Measurements from ENCODE around the gene SH3BP2. TPM values are rescaled to one million over a fixed set of nuclear protein-coding genes. Genes with fewer than 3 reads are reported as not detected.
A peak's percentile ranks its signal among the peaks of the same experiment; 100 is the strongest.

The SH3BP2 gene
- polyA plus RNA-seq, 1 donor from 2014 or later: 22.7 TPM

DNA sequence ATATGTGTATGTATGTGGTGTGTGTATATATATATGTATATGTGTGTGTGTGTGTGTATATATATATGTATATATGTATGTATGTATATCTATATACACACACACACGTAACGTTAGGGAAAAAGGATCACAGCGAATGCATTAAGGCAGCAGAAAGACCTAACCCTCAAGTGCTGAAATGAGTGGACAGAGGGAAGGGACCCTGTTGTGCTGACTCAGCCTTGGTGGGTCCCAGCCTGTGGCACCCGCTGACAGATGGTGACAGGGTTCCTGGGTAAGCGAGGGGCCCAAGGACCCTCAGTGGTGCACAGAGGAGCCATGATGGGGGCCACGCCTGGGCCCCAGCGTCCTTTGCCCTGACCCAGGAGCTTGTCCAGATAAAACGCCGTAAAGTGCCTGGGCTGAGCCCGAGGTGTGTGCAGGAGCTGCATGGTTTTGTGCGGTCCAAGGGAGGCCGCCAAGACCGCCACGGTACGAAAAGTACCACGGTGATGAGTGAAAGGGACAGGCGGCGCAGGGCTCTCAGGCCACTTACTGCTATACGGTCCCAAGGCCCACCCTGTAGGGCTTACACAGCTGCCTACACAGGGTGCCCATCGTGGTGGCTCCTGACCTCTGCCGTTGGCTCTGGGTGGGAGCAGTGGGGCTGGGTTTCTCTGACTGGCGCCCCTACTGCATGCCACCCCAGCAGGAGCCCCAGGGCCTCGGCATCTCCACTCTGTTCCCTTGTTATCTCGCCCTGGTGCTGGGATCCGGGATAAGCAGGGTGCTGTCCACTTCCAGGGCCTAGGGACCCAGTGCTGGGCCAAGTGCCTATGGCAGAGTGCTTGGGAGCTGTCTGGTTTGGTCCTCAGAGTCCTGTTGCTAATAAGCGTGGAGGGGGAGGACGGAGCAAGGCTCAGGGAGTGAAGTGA is 10.0 kb downstream of the SH3BP2 start:
- Mint-ChIP-seq H3K27ac (peak overlapping the region in 1 of 3 donors; percentile 35), H3K27me3 (peaks cover 2% of the 10 kb centered on the region), H3K36me3 (peaks cover 2% of the 10 kb centered on the region), H3K4me1 (peaks cover 36 to 52% (median 48%) of the 10 kb centered on the region in 3 donors), H3K9me3 (no peaks in the 10 kb centered on the region), H3K4me3 (no peak overlapping the region)

DNA sequence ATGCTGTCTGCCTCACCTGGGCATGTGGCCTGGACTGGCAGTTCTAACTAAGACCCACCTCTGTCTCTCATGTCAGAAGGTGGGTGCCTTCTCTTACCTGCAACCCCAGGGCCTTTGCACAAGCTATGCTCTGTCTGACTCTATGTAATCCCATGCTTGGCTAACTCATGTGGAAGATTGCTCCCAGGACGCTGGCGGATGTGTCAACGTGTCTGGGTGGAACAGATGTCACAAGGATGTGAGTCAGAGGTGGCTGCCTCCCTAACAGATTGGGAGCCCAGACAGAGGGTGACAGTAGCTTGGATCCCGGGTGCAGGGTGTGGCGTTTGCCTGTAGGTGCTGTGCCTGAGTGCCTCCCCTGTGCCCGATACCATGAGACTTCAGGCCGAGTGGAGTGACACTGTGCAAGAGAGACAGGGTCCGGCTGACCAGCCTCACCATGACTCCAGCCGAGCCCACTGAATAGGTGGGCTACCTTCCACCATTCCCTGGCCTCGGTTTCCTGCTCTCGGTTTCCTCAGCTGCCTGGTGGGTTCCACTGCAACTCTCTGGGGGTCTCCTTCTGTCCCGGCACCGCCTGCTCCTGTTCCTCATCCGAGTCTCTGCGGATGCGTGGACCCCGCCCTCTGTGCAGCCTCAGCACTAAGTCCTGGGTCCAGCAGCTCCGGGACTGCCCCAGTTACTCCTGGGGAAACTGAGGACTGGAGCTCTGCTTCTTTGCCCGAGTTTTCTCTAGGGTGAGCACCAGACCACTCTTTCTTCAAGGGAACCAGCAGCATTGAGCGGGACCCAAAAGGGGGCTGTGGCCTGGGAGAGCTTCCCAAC is 11.0 kb downstream of the SH3BP2 start:
- H3K36me3 Mint-ChIP-seq: peaks cover 2% of the 10 kb centered on the region
- no peaks in the 10 kb centered on the region for H3K9me3 Mint-ChIP-seq
- H3K4me1 Mint-ChIP-seq: peaks cover 31 to 48% (median 41%) of the 10 kb centered on the region in 3 donors
- H3K4me3 Mint-ChIP-seq: peak overlapping the region in 1 of 4 donors; percentile 14
- peaks cover 2% of the 10 kb centered on the region for H3K27me3 Mint-ChIP-seq
- H3K27ac Mint-ChIP-seq: peak overlapping the region in 1 of 3 donors; percentile 72

GRCh38 chr4:2804449-2804972 is 11.6 kb downstream of the SH3BP2 start:
- Mint-ChIP-seq H3K27ac (peak overlapping the region in 1 of 3 donors; percentile 72), H3K27me3 (peaks cover 2% of the 10 kb centered on the region), H3K36me3 (peaks cover 2% of the 10 kb centered on the region), H3K9me3 (no peaks in the 10 kb centered on the region), H3K4me3 (peak overlapping the region; percentile 41 to 83 (median 64)), H3K4me1 (peaks cover 31 to 48% (median 38%) of the 10 kb centered on the region in 3 donors)

DNA sequence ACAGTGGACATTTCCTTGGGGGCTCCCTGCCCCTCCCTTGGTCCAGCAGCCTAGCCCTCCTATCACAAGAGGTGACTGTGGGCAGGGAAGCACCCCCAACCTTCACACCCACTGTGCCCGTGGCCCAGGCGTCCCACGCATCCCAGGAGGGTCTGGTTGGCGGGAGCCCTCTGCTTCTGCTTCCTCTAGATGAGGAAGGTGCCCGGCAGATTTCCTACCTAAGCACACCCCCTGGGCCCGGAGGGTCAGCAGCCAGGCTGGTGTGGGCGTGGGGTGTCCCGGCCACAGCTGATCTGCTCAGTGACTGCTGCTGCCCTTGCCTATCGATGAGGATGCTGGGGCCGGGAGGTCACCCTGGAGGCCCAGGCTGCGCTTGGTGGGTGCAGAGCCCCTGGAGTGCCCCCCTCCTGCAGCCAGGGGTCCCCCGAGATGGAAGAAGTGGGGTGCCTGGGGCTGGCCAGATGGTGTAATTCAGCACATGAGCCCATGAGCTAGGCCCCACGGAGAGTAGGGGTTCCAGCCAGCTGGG is 12.2 kb downstream of the SH3BP2 start:
- no peaks in the 10 kb centered on the region for H3K9me3 Mint-ChIP-seq
- H3K36me3 Mint-ChIP-seq: peaks cover 2% of the 10 kb centered on the region
- H3K27ac Mint-ChIP-seq: peak overlapping the region in 2 of 3 donors; percentile 67 to 72
- H3K4me1 Mint-ChIP-seq: peaks cover 31 to 50% (median 41%) of the 10 kb centered on the region in 3 donors
- H3K4me3 Mint-ChIP-seq: peak overlapping the region; percentile 55 to 86 (median 84)
- H3K27me3 Mint-ChIP-seq: peaks cover 2% of the 10 kb centered on the region

DNA sequence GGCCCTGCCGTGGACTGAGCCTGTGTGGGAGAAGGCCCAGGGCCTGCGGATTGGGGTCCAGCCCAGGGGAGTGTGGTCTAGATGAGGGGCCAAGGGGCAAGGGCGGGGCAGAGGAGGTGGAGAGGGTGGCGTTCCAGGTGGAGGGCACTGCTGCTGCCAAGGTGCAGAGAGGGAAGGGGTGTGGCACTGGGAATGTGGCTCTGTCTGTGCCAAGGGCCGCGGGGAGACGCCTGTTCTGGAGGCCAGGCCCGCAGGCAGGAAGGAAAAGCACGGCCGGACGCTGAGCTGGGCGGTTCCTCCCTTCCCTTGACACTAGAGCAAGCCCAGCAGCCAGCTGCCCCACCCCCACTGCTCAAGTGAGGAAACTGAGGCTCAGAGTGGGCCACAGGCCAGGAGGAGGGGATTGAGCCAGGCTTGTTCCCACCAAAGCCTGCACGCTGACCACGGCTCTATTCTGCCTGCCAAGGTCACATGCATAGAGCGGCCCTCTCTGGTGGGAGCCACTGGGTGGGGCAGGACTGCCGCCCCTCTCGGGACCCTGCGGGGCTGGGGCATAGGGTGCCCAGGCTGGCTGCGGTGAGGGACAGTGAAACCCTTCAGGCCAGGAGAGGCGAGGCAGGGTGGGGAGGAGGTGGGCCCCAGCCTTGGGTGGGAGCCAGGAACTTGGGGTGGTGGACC is 13.0 kb downstream of the SH3BP2 start:
- H3K4me1 Mint-ChIP-seq: peaks cover 31 to 52% (median 42%) of the 10 kb centered on the region in 3 donors
- H3K36me3 Mint-ChIP-seq: peaks cover 2% of the 10 kb centered on the region
- H3K27me3 Mint-ChIP-seq: peaks cover 2% of the 10 kb centered on the region
- peak overlapping the region; percentile 78 to 87 (median 84) for H3K27ac Mint-ChIP-seq
- peak overlapping the region; percentile 57 to 94 (median 84) for H3K4me3 Mint-ChIP-seq
- H3K9me3 Mint-ChIP-seq: no peaks in the 10 kb centered on the region

- H3K27ac Mint-ChIP-seq: peak overlapping the region; percentile 78 to 87 (median 84)
- peaks cover 28 to 51% (median 40%) of the 10 kb centered on the region in 3 donors for H3K4me1 Mint-ChIP-seq
These were observed 13.8 kb downstream of the SH3BP2 start for GRCh38 chr4:2806390-2807355.

GRCh38 chr4:2807571-2807970 is 14.7 kb downstream of the SH3BP2 start:
- H3K4me3 Mint-ChIP-seq: peak overlapping the region in 1 of 4 donors; percentile 2
- peaks cover 2% of the 10 kb centered on the region for H3K36me3 Mint-ChIP-seq
- no peak overlapping the region for H3K27ac Mint-ChIP-seq
- no peaks in the 10 kb centered on the region for H3K9me3 Mint-ChIP-seq
- peaks cover 28 to 51% (median 42%) of the 10 kb centered on the region in 3 donors for H3K4me1 Mint-ChIP-seq
- peaks cover 2% of the 10 kb centered on the region for H3K27me3 Mint-ChIP-seq

More at GRCh38 chr4:2806390-2807355, 13.8 kb downstream of the SH3BP2 start:
- Mint-ChIP-seq H3K36me3 (peaks cover 2% of the 10 kb centered on the region), H3K4me3 (peak overlapping the region; percentile 2 to 94 (median 70)), H3K9me3 (no peaks in the 10 kb centered on the region), H3K27me3 (peaks cover 2% of the 10 kb centered on the region)

DNA sequence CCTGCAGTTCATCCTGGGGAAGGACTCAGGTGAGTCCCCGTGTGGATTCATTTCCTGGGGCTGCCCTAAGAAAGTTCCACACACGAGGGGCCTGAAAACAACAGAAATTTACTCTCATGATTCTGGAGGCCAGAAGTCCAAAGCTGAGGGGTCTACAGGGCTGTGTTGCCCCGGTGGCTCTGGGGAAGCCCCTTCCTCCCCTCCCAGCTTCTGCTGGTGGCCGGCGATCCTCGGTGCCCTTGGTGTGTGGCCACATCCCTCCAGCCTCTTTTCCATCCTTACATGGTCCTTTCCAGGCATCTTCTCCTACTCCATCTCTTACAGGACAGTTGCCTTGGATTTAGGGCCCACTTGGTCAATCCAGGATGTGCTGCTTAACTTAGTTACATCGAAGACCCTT is 15.1 kb downstream of the SH3BP2 start:
- Mint-ChIP-seq H3K4me3 (peak overlapping the region in 2 of 4 donors; percentile 33 to 65), H3K4me1 (peaks cover 28 to 55% (median 46%) of the 10 kb centered on the region in 3 donors), H3K9me3 (no peaks in the 10 kb centered on the region), H3K27me3 (peaks cover 2% of the 10 kb centered on the region), H3K36me3 (peaks cover 2% of the 10 kb centered on the region), H3K27ac (no peak overlapping the region)

GRCh38 chr4:2809610-2810180 is 16.8 kb downstream of the SH3BP2 start:
- Mint-ChIP-seq H3K4me1 (peaks cover 35 to 60% (median 60%) of the 10 kb centered on the region in 3 donors), H3K27me3 (peaks cover under 1% of the 10 kb centered on the region), H3K27ac (peak overlapping the region in 1 of 3 donors; percentile 74), H3K36me3 (peaks cover 2% of the 10 kb centered on the region), H3K9me3 (no peaks in the 10 kb centered on the region), H3K4me3 (no peak overlapping the region)

DNA sequence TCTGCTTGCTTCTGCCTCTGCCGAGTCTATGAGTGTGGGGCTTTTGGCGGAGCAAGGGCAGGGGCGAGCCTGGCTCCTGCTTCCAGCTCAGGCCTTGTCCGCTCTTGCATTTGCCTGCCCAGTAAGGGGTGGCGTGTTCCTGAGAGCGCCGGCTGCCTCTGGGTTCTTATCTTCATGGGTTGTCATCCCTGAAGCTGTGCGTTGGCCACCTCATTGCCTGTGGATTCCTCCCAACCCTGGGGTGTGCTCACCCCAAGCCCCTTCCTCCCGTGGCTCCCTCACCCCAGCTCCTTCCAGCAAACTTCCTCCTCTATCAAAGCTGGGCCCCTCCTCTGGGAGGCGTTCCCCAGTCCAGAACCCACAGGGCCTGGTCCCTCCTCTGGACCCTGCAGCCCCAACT is 17.5 kb downstream of the SH3BP2 start:
- Mint-ChIP-seq H3K27me3 (no peaks in the 10 kb centered on the region), H3K27ac (no peak overlapping the region), H3K36me3 (peaks cover 2% of the 10 kb centered on the region), H3K9me3 (no peaks in the 10 kb centered on the region), H3K4me1 (peaks cover 30 to 60% (median 55%) of the 10 kb centered on the region in 3 donors), H3K4me3 (no peak overlapping the region)

DNA sequence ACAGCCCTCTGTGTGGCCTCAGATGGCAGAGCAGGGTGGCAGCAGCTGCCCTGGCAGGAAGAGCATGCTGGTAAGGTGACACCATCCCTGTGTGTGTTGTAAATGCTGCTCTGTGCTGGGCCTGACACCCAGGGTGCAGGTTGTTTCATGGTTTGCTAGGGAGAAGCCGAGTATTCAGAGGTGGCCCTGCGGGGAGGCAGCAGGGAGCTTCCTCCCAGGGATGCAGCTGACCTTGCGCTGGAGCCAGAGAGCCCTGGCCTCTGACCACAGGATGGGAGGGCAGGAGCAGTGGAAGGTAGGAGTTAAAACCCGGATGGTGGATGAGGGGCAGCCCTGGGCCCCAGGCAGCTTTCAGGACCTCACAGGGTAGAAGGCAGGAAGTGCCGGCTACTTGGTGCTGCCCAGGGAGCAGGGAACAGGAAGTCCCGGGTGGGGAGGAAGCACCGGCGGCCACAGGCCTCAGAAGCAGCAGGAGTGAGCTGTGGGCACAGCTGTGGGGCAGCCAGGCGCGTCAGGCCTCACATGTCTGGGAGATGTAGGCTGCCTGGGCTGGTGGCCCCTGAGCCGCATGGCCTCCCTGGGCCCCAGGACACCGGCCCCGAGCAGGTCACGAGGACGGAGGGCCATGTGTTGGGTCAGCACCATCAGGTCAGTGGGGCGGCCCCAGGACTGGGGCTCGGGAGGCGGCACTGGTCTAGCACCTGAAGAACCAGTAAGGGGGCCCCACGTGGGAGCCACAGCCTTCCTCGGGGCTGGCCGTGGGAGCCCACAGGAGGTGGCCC is 19.1 kb downstream of the SH3BP2 start:
- H3K9me3 Mint-ChIP-seq: no peaks in the 10 kb centered on the region
- H3K4me3 Mint-ChIP-seq: peak overlapping the region; percentile 79 to 96 (median 85)
- H3K4me1 Mint-ChIP-seq: peaks cover 28 to 54% (median 53%) of the 10 kb centered on the region in 3 donors
- H3K27ac Mint-ChIP-seq: peak overlapping the region; percentile 64 to 95 (median 68)
- peaks cover 2% of the 10 kb centered on the region for H3K36me3 Mint-ChIP-seq
- peaks cover 3% of the 10 kb centered on the region for H3K27me3 Mint-ChIP-seq

GRCh38 chr4:2812612-2813354 is 19.9 kb downstream of the SH3BP2 start:
- Mint-ChIP-seq H3K27ac (peak overlapping the region; percentile 64 to 97 (median 95)), H3K9me3 (no peaks in the 10 kb centered on the region), H3K4me3 (peak overlapping the region; percentile 79 to 96 (median 85)), H3K4me1 (peaks cover 25 to 54% (median 53%) of the 10 kb centered on the region in 3 donors), H3K36me3 (no peaks in the 10 kb centered on the region), H3K27me3 (peaks cover 3% of the 10 kb centered on the region)

All from IgD-negative memory B cell (primary cell).